ENCODE data around the gene CEP57.

DNA sequence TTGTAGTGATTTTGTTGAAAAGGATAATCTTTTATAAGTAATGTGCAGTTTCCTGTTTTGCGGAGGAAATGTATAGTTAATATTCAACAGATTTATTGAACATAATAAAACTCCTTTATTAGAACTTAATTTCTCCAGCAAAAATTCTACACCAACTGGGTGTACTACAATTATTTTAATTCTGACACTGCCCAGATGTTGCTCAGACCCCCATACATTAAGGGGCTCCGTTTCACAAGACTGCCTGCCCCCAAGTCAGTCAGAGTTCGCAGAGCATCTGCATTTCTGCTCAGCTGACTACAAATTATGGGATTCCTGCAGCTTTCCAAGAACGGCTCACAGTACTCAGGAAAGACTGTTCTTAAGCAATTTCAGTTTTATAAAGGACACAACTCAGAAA lies 6.2 kb downstream of the CEP57 start:
- TF ChIP-seq EZH2 (IDR thresholded peaks at IDR 0.05; ENCODE audit: low read length, unreplicated experiment) (no peak), EZH2phosphoT487 (IDR thresholded peaks at IDR 0.05; ENCODE audit: borderline replicate concordance, low read length) (no peak)
- TF ChIP-seq, protein P1, sequence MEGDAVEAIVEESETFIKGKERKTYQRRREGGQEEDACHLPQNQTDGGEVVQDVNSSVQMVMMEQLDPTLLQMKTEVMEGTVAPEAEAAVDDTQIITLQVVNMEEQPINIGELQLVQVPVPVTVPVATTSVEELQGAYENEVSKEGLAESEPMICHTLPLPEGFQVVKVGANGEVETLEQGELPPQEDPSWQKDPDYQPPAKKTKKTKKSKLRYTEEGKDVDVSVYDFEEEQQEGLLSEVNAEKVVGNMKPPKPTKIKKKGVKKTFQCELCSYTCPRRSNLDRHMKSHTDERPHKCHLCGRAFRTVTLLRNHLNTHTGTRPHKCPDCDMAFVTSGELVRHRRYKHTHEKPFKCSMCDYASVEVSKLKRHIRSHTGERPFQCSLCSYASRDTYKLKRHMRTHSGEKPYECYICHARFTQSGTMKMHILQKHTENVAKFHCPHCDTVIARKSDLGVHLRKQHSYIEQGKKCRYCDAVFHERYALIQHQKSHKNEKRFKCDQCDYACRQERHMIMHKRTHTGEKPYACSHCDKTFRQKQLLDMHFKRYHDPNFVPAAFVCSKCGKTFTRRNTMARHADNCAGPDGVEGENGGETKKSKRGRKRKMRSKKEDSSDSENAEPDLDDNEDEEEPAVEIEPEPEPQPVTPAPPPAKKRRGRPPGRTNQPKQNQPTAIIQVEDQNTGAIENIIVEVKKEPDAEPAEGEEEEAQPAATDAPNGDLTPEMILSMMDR (conservative IDR thresholded peaks at IDR 0.05; ENCODE audit: low read depth, low read length): no peak
